Endothelial cell (in vitro differentiated cells): Measurements from ENCODE around the gene ZNF175. TPM values are rescaled to one million over a fixed set of nuclear protein-coding genes. Genes with fewer than 3 reads are reported as not detected.

ENCODE experiments used
- DNase-seq: peaks from one replicate; pipeline ENCODE4 v3.0.0; 2021; ENCODE audit warnings: low spot score
- H3K27ac Mint-ChIP-seq: one replicate; pipeline ENCODE4 v1.8.0; 2021; ENCODE audit warnings: mixed read lengths, inconsistent platforms; ENCODE audit not compliant: unreplicated experiment
- H3K27me3 Mint-ChIP-seq: one replicate; pipeline ENCODE4 v1.8.0; 2021; ENCODE audit warnings: mild to moderate bottlenecking, moderate library complexity, mixed read lengths, inconsistent platforms; ENCODE audit not compliant: unreplicated experiment
- H3K36me3 Mint-ChIP-seq: one replicate; pipeline ENCODE4 v1.8.0; 2021; ENCODE audit warnings: mild to moderate bottlenecking, low read depth, mixed read lengths, inconsistent platforms; ENCODE audit not compliant: unreplicated experiment
- H3K4me1 Mint-ChIP-seq: one replicate; pipeline ENCODE4 v1.8.0; 2021; ENCODE audit warnings: mild to moderate bottlenecking, mixed read lengths, inconsistent platforms; ENCODE audit not compliant: unreplicated experiment
- H3K4me3 Mint-ChIP-seq: one replicate; pipeline ENCODE4 v1.8.0; 2021; ENCODE audit warnings: mild to moderate bottlenecking, mixed read lengths, inconsistent platforms; ENCODE audit not compliant: unreplicated experiment
- H3K9me3 Mint-ChIP-seq: one replicate; pipeline ENCODE4 v1.8.0; 2021; ENCODE audit warnings: mixed read lengths, inconsistent platforms; ENCODE audit not compliant: unreplicated experiment
- total RNA-seq: library from RNA; stranded (reverse); fragmentation: NEBNext Ultra II Directional; extraction: Animal tissue kit (Norgen Biotek cat#: 25700); gene quantifications from one replicate; pipeline ENCODE4 v1.2.1, GENCODE V29; 2021; ENCODE audit not compliant: unreplicated experiment
- TF ChIP-seq, protein P1 (sequence below): fragments of 200-600 bp; sonication (generic); IDR thresholded peaks from one replicate; pipeline ENCODE4 v1.5.0; 2021; ENCODE audit warnings: antibody characterized with exemption; ENCODE audit not compliant: unreplicated experiment

Gene ZNF175
- total RNA-seq, 1 donor from 2014 or later = 18.3 TPM

DNA sequence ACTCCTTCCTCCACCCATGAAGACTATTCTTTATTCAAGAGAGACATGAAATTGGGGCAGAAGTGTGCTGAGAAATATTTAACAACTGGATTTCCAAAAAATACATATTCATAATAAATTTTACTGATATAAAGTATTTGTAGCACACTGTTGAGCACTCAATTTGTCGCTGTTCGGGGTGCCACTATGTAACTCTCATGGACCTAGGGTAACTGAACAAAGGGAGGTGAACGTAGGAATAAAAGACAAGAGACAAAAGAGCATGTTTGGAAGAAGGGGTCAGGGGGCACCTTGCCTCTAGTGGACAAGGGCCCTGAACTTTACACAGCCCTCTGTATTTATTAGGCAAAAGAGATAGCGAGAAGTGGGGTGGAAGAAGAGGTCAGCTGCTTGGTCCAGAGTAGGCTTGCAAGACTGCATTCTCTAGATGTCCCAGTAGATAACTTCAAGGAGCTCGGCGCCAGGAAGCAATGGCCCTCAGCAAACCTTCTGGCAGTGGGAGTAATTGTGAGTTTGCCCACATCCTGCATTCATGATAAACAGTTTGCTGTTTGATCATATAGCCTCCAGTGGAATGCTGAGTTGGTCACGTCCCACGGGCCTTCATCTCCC, 4.5 kb upstream of the ZNF175 start:
- H3K9me3 Mint-ChIP-seq = no peaks in the 10 kb centered on the region

DNA sequence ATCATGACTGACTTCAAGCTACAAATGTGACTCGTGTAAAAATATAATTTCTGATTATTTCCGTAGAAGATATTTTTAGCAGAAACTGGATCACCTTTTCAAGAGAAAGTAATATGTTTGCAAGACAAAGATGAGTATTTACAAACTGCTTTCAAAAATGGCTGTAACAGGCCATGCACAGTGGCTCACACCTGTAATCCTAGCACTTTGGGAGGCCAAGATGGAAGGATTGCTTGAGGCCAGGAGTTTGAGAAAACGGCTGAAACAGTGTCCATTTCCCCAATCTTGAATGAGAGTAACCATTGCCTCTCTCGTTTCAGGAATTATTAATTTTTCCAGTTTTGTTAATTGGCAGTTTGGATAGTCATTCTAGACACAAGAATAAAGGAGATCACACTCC, 3.5 kb upstream of the ZNF175 start:
- H3K27me3 Mint-ChIP-seq = peaks cover 5% of the 10 kb centered on the region
- no peaks in the 10 kb centered on the region for H3K9me3 Mint-ChIP-seq
- no peak overlapping the region for H3K4me3 Mint-ChIP-seq
- H3K36me3 Mint-ChIP-seq = no peaks in the 10 kb centered on the region
- no peak overlapping the region for H3K27ac Mint-ChIP-seq
- no peak for DNase-seq
- TF ChIP-seq, protein P1, sequence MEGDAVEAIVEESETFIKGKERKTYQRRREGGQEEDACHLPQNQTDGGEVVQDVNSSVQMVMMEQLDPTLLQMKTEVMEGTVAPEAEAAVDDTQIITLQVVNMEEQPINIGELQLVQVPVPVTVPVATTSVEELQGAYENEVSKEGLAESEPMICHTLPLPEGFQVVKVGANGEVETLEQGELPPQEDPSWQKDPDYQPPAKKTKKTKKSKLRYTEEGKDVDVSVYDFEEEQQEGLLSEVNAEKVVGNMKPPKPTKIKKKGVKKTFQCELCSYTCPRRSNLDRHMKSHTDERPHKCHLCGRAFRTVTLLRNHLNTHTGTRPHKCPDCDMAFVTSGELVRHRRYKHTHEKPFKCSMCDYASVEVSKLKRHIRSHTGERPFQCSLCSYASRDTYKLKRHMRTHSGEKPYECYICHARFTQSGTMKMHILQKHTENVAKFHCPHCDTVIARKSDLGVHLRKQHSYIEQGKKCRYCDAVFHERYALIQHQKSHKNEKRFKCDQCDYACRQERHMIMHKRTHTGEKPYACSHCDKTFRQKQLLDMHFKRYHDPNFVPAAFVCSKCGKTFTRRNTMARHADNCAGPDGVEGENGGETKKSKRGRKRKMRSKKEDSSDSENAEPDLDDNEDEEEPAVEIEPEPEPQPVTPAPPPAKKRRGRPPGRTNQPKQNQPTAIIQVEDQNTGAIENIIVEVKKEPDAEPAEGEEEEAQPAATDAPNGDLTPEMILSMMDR = no peak
- peaks cover 12% of the 10 kb centered on the region for H3K4me1 Mint-ChIP-seq

More for the DNA sequence above, 4.5 kb upstream of the ZNF175 start:
- TF ChIP-seq, protein P1 = no peak
- Mint-ChIP-seq H3K36me3 (no peaks in the 10 kb centered on the region), H3K4me3 (no peak overlapping the region), H3K27me3 (peaks cover 5% of the 10 kb centered on the region), H3K4me1 (peaks cover 3% of the 10 kb centered on the region), H3K27ac (no peak overlapping the region)
- DNase-seq = no peak

DNA sequence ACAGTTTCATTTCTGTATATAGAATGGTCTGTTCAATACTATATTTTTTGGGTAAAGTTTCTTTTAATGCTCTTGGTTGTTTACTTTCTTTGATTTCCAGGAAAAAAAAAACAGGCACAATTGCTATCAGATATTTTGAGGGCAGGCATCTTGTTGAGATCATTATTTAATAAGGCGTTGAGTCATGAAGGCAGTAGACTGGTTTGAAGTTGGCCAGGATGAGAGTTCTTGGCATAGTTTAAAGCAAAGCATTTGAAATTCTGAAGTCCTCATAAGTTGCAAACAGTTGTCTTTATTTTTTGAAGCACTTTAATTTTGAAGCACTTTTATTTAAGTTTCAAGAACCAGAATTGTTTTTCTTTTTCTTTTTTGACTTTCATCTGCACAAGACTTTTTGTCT, 2.6 kb upstream of the ZNF175 start:
- Mint-ChIP-seq H3K36me3 (no peaks in the 10 kb centered on the region), H3K9me3 (no peaks in the 10 kb centered on the region), H3K4me1 (peaks cover 12% of the 10 kb centered on the region), H3K4me3 (no peak overlapping the region), H3K27ac (no peak overlapping the region), H3K27me3 (peaks cover 5% of the 10 kb centered on the region)
- TF ChIP-seq, protein P1 = no peak
- DNase-seq = no peak

DNA sequence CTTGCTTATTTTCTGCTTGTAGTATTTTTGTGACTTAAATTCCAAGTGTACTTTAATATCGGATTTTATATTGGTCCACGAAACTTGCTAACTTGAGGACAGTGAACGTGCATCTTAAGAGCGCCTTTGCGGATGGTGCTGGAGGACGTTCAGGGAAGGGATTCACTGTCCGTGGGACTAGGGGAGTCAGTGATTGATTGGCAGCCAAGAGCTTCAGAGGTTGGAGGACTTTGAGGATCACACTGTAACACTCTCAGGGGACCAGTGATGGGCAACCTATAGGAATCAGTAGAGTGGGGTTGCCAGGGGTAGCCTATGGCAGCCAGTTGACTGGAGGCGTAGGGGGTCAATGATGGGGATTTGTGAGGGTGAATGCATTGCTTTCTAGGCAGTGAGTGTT, 516 bp downstream of the ZNF175 start:
- TF ChIP-seq, protein P1 = no peak
- Mint-ChIP-seq H3K36me3 (peaks cover 2% of the 10 kb centered on the region), H3K9me3 (no peaks in the 10 kb centered on the region), H3K4me3 (peak overlapping the region; percentile 98), H3K27me3 (peaks cover 2% of the 10 kb centered on the region), H3K27ac (peak overlapping the region; percentile 94), H3K4me1 (peaks cover 12% of the 10 kb centered on the region)
- DNase-seq = no peak

DNA sequence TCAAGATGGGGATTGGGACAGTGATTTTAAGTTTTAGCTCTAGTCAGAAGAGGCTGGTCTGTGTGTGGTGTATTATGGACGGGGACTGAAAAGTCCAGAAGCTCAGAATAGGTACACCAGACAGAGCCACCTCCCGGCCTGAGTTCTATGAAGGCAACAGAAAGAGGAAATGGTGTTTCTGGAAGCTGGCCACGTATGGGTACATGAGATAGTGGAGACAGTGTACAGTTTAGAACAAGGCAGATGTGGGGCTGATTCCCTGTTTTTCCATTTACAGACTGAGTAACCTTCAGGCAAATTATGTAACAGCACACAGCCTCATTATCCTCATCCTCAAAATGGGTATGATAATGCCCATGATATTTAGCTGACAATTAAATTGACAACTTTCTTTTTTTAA, 1.3 kb downstream of the ZNF175 start:
- peak overlapping the region; percentile 98 for H3K4me3 Mint-ChIP-seq
- no peak overlapping the region for H3K27ac Mint-ChIP-seq
- TF ChIP-seq, protein P1 = no peak
- no peaks in the 10 kb centered on the region for H3K9me3 Mint-ChIP-seq
- peaks cover 12% of the 10 kb centered on the region for H3K4me1 Mint-ChIP-seq
- peaks cover 2% of the 10 kb centered on the region for H3K27me3 Mint-ChIP-seq
- no peak for DNase-seq
- H3K36me3 Mint-ChIP-seq = peaks cover 3% of the 10 kb centered on the region
